Measurements from ENCODE around the gene DPY19L2.

The DPY19L2 gene

DNA sequence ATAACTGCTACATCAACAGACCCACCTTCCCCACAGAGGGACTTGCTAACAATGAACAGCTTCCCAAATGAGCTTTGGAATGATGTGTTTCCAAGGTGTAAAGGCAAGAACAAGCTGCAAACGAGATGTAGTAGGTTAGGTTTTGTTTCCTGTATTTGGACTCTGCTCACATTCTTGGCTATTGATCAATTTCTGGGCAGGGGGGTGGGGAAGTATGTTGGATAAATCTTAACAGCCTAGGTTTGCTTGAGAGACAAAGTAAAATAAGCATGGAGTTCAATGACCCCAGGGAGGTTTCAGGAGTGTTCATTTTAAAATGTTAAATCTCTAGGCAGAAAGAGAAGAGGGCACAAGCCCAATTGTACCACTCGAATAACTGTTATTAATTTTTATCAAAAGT lies 146.6 kb downstream of the DPY19L2 start:
- DNase-seq = no peak
